IPS-NIHi11 (cell line): Measurements from ENCODE around the gene MPL.
A peak's percentile ranks its signal among the peaks of the same experiment; 100 is the strongest.

Experiments
- DNase-seq: peaks from one replicate; pipeline ENCODE4 v3.0.0; 2012; ENCODE audit warnings: mixed read lengths, low spot score

MPL gene

GRCh38 chr1:43325381-43325780, 12.2 kb upstream of the MPL start:
- no peak for DNase-seq

DNA sequence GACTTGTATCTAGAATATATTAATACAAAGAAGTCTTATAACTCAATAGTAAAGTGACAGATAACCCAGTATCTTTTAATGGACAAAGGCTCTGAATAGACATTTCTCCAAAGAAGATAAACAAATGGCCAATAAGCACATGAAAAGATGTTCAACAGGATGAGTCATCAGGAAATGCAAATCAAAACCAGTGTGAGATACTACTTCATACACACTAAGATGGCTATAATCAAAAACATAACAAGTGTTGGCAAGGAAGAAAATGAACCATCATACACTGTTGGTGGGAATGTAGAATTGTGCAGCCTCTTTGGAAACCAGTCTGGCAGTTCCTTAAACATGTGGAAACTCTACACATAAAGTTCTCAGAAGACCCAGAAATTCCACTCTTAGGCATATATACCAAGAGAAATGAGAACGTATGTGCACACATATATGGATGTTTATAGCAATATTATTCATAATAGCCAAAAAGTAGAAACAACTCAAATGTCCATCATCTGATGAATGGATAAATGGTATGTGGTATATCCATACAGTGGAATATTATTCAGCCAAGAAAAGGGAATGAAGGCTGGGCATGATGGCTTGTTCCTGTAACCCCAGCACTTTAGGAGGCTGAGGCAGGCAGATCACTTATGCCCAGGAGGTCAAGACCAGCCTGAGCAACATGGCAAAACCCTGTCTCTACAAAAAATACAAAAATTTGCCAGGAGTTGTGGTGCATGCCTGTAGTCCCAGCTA, 9.9 kb upstream of the MPL start:
- no peak for DNase-seq

DNA sequence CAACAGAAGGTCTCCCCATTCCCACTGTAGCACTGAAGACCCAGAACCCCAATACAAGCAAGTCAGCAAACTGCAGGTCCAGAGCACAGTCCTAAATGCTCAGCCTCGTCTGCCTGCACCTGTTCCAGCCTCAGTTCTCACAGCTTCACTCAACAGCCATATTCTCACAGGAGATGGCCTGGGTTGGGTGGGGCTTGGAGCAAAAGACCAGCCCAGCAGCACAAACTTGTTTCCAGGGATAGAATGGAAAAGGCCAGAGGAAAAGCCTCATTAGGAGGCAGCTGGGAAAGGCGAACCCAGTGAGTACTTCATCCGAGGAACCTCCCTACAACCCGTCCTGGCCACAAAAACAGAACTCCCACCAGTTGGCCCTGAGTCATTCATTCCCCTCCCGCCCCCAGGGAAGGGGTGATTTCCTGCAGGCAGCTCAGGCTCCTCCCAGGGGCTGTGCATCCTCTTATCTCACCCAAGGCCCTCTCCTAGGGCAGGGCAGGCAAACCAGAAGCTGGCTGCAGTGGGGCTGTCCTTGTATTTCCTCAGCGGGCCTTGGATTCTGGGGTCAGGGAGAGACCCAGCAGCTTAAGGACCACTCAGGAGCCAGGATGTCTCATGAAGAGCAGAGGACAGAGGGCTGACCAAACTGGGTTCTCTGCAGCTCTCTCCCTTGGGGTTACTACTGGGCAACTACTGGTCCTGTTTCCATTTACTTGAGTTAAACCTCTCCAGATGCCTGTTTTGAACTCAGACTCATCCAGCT, 7.4 kb upstream of the MPL start:
- peak; percentile 58 for DNase-seq

- DNase-seq: no peak
Measured at GRCh38 chr1:43331688-43332087, 5.9 kb upstream of the MPL start.

DNA sequence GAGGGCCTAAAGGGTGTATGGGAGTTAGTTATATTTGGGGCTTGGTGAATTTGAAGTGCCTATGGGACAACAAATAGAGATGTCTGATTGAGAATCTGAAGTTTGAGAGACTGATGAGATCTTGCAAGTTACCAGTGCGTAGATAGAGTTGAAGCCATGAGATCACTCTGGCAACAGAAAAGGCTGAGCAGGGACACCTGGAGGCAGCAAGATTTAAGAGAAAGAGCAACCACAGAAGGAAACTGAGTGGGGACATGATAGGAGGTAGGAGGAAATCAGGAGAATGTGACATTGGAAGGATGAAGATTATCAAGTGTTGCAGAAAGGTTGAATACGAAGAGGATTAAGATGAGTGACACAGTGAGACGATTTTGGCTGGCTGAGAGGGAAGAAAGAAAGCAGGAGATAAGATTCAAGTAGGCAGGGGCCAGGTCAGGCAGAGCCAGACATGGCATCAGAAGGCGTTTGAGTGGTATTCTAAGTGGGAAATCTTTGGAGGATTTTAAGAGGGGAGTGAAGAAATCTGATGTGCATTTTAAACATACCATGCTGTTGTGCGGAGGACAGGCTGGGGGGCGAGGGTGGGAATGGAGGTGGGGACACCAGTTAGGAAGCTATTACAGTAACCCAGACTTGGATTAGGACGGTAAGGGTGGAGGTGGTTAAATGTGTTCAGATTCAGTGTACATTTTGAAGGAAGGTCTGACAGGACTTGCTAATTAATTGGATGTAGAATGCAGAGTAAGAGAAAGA, 3.0 kb upstream of the MPL start:
- no peak for DNase-seq

GRCh38 chr1:43338001-43338400, 383 bp downstream of the MPL start:
- DNase-seq: no peak

- no peak for DNase-seq
Measured at GRCh38 chr1:43339584-43340232, 2.1 kb downstream of the MPL start.

DNA sequence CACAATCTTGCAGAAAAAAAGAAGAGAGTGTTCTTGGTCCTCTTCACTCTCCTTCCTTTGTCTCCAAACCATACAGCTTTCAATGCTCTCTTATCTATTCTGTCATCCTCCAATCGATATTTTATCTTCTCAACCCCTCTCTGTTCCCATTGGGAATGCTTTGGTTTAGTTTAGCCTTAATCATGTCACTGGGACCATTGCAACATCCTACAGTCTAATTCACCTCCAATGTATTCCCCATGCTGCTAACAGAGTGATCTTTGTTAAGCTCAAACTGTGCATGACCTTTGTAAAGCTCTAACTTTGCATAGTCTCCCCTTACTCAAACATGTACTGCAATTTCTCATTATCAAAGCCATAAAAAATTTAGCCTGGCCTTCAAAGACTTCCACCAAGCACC, 2.9 kb downstream of the MPL start:
- no peak for DNase-seq

DNA sequence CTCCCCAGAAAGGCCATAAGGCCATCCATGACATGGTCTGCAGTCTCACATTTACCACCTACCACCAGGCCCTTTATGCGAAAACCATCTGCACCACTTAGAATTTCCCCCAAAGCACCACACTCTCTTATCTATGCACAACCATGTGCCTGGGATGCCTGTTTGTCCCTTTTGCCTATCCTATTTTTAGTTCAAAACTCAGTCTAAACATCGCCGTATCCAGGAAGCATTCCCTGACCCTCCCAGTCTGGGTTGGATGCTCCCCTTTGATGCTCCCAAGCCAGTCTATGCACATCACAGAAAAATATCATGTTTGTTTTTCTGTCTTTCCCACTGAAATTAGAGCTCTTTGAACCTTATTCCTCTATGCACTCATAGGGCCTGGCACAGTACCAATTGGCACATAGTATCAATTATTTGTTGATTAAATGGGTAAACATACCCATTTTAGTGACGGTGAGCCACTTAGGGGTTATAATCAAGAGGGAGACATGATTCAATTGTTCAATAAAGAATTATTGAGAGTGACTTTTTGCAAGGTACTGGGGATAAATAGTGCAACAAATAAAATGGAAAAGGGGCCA, 6.7 kb downstream of the MPL start:
- no peak for DNase-seq

DNA sequence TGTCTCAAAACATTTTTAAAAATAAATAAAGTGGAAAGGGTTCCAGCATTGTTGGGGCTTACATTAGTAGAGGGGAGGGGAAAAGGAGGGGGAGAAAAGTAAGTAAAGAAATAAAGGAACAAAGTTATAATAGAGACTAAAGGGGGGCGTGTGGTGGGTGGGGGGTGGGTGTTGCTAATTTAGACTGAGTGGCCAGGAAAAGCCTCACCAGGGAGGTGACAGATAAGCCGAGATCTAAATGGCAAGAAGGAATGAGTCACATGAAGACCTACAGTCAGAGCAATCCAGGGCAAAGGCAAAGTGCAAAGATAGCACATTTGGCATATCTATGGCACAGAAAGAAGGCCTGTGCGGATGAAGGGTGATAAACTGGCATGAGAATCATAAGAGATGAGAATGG, 7.5 kb downstream of the MPL start:
- DNase-seq: no peak

- no peak for DNase-seq
Measured at GRCh38 chr1:43346636-43347035, 9.0 kb downstream of the MPL start.

GRCh38 chr1:43348343-43348808, 10.8 kb downstream of the MPL start:
- DNase-seq: peak; percentile 55

- peak; percentile 99 for DNase-seq
Measured at GRCh38 chr1:43348809-43349593, 11.4 kb downstream of the MPL start.

DNA sequence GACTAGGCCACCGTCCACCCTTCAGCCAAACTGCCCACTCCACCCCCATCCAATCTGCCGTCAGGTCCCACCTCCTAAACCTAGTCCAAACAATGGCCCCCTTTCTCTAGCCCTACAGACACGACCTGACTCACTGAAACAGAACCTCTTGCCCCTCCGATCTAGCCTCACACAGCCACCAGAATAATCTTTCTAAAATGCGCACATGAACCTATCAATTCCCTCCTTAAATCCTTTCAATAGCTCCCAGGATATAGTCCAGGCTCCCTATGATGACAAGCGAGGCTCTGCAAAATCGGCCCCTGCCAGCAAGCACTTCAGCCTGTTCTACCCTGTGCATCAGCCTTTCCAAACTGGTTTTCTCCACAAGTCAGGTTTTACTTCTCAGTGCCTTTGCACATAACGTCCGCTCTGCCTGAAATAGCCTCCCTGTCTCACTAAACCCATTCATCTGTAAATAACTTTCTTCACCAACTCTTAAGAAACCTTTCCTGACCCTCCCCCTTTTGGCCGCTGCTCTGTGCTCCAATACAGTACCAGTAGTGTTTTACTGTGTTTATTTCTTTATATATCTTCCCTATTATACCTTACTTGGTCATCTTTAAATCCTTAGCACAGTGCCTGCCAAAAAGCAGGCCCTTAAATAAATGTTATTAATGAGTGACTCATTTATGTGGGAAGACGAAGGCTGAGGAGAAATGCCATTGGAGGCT, 12.1 kb downstream of the MPL start:
- no peak for DNase-seq

GRCh38 chr1:43350976-43351375, 13.4 kb downstream of the MPL start:
- no peak for DNase-seq

DNA sequence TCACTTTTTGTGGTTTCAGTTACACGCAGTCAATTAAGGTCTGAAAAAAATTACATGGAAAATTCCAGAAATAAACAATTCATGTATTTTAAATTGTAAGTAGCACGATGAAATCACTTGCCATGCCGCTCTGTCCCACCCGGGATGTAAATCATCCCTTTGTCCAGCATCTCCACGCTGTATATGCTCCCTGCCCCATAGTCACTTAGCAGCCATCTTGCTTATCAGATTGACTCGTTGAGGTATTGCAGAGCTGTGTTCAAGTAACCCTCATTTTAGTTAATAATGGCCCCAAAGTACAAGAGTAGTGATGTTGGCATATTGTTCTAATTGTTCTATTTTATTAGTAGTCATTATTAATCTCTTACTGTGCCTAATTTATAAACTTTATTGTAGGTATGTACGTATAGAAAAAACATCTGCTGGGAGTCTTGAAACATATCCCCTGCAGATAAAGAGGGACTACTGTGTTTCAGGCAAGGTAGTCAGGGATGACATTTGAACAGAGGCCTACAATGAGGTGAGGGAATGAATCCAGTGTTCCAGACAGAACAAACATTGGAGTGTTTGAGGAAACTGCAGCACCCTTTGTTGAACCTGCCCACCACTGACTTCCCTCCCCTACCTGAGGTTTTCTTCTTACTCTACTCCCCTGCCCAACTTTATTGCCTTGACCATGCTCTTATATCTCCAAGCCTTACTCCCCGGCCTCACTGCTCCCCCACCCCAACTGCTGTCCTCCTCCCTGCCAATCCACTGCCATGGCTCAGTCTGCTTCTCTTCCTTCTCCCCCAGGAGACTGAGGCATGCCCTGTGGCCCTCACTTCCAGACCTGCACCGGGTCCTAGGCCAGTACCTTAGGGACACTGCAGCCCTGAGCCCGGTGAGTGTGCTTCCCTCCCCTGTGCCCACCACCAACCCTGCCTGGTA, 14.1 kb downstream of the MPL start:
- DNase-seq: no peak

- DNase-seq: no peak
Measured at GRCh38 chr1:43352351-43352705, 14.7 kb downstream of the MPL start.

DNA sequence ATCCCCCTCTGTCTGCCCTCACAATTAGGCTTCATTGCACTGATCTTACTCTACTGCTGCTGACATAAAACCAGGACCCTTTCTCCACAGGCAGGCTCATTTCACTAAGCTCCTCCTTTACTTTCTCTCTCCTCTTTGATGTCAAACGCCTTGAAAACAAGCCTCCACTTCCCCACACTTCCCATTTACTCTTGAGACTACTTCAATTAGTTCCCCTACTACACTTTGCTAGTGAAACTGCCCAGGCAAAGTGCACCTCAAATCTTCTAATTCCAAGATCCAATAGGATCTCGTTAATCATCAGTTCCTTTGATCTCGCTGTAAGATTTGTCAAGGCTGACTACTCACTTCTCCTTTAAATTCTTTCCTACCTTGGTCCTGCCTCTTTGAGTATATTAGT, 15.3 kb downstream of the MPL start:
- no peak for DNase-seq

GRCh38 chr1:43354471-43354870, 16.9 kb downstream of the MPL start:
- DNase-seq: no peak
